ENCODE results near the gene PMVK.
"Not testable (repeated sequence)": the region's sequence is repeated elsewhere in the genome, so short reads cannot be mapped to it uniquely, and the experiment has no call there.

Gene PMVK
- 6.5 to 7.7 reads per million in 2 donors for total RNA-seq

DNA sequence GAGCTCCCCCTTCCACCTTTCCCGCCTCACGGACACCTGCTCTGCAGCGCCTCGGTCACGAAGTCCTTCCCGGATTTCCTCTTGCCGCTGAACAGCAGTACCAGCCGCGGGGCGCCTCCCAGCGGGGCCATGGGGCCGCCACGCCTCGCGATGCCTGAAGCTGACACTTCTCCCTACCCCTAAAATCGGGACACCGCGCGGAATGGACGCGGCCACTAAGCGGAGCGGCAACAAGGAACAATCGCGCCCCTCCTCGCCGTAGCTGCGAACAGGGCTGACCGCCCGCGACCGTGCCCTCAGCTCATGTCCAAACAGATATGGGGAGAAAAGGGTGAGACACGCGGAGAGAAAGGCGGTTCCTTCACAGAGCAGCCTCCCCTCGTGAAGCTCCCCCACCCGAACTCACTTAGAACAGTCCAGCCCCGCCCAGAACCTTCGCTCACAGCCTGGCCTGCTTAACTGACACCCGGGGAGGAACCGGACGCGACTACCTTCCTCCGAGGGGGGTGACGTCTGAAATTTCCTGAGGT is at the start of gene PMVK:
Gene PMVK, minus strand, starts transcription at position 165 of the 530 bp plus-strand sequence. Its CDS starts 34 bp downstream, at position 131.
- peak; percentile 68 for DNase-seq

DNA sequence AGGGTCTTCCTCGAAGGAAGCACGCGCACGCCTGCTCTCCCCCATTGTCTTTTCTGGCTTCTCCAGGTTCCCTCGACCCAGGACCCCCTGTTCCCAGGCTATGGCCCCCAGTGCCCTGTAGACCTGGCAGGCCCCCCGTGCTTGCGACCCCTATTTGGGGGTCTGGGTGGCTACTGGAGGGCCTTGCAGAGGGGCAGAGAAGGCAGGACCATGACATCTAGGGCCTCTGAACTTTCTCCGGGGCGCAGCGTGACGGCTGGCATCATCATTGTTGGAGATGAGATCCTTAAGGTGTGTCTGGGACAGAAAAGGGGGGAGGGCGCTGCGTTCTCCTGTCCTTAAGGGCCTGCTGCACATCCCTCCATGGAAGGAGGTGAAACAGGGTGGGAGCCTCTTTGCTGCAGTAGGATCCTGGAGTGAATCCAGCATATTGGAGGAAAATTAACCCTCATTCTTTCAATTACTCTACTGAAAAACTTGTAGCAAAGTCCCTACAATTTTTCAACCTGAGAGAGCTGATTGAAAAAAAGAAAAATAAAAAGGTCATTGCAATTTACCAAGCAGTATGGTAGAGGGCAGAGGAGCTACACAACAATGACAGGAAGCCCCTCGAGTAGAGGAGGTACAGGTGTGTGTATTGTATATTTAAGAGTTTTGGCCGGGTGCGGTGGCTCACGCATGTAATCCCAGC is 47.4 kb upstream of the PMVK start:
- no peak for DNase-seq

DNA sequence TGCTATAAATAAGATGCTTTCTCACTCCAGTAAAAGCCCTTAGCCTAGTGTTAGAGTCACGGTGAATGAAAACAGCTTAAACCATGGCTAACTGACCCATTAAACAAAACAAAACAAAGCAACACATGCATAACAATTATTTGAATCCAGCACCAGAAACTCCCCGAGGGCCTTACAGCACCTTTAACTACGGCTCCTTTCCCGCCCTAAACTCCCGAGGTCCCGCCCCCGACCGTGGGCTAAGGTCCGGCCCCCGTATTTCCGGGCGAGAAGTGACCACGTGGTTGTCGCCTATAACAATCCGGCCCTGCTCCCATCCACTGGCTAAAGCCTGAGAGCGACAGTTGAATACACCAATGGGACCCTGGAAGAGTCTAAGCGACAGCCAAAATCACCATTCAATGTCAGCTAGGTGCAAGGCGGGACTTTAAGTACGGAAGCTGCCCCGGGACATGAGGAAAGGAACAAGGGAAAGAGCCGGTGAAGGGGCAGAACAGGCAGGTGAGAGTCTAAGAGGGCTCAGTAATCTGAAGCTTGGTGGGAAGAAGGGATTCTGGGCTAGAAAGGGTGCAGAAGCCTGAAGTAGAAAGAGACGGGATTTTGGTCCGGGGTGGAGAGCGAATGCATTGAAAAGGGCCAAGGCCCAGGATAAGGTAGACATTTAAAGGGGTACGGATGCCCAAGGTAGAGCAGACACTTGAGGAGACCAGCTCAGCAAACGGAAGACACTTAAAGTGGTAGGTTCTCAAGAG is 46.6 kb upstream of the PMVK start, which contains the start of gene FLAD1:
Gene FLAD1, plus strand, starts transcription at position 448 of the 752 bp plus-strand sequence. CDS start 351 bp downstream, outside the sequence.
- peak; percentile 73 for DNase-seq

DNA sequence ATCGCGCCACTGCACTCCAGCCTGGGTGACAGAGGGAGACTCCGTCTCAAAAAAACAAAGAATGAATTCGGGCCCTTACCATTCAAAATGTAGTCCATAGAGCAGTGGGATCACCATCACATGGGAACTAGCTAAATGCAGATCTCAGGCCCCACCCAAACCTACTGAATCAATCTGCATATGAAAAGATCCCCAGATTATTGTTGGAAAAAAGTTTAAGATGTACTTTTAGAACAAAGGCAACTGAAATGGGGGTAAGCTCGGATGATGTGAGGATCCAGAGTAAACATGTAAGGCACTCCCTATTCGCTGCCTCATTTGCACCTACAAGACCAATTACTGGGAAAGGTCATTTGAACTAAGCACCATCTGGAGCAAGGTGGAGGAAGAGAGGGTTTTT is 45.8 kb upstream of the PMVK start:
- DNase-seq = no peak

DNA sequence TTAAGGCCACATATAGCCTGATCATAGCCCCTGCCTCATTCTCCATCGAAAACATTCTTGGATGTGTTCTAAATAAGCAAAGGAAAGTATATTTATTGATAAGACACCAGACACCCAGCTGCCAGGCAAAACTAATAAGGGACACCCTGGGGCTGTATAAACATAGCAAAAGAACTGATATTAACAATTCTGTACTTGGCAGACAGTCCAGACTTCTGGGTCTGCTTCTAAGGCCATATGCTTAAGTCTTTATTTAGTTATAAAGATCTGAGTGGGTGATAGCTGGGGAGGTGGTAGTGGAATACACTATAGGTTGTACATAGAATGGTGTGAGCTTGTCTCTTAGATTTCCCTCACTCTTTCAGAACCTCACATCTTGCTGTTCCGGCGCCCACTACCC is 41.8 kb upstream of the PMVK start:
- no peak for DNase-seq

DNA sequence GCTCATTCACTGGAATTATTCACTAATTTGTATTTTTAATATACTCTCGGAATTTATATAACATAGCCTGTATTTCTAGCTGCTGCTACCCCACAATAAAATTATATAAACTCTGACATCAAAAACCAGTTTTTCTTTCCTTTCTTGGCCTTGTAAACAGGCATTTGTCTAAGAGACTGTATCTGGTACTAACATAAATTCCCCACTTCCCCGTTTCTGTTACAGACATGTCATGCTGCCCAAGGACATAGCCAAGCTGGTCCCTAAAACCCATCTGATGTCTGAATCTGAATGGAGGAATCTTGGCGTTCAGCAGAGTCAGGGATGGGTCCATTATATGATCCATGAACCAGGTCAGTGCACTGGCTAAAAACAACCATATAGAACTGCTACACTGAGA is 41.2 kb upstream of the PMVK start:
- DNase-seq = not testable (repeated sequence)

DNA sequence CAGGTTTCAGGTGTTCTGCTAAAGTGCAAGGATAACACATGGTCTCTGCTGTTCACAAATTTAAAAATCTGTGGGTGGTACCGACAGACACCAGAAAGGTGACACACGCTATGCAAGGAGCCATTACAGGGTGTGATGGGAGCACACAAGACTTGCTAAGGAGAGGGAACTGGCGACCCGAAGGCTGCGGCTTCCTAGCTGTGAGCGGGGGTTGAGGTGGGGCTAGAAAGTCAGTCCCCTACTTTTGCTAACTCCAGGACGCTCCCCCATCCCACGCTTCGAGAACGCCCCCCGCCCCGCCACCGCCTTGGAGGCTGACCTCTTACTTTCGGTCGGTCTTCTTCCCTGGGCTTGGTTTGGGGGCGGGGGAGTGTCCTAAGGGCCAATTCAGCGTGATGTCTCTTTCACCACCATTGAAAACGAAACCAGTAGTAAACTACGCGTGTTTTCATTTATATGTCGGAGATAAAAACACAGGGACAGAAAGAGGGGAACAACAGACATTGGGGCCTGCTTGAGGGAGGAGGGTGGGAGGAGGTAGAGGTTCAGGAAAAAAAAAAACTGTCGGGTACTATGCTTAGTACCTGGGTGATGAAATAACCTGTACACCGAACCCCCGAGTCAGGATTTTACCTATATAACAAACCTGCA is 39.0 kb upstream of the PMVK start:
- DNase-seq = no peak

DNA sequence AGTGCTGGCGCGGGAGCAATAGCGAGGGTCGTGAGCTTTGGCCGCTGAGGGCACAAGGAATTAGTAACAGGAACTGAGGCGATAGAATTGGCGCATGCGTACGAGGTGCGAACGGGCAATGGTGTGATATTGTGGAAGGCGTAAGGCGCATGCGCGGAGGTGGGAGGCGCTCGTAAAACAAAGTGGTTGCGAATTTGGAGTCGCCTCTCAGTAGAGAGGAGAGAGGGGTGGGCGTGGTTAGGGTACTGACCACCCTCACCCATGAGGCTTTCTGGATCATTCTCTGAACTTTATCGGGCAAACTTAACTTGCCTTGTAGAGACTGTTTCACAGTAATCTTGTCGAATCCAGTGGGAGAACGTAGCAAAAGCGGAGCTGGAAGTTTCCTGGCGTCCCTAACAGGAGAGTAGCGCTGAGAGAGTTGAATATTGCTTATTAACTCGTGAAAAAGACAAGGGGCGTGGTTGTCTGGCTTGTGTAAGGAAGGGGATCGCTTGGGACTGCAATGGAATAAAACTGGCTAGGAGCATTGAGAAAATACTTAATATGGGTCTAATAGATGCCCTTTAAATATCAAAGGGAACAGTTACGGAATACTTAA is 38.4 kb upstream of the PMVK start:
- DNase-seq = peak; percentile 66

DNA sequence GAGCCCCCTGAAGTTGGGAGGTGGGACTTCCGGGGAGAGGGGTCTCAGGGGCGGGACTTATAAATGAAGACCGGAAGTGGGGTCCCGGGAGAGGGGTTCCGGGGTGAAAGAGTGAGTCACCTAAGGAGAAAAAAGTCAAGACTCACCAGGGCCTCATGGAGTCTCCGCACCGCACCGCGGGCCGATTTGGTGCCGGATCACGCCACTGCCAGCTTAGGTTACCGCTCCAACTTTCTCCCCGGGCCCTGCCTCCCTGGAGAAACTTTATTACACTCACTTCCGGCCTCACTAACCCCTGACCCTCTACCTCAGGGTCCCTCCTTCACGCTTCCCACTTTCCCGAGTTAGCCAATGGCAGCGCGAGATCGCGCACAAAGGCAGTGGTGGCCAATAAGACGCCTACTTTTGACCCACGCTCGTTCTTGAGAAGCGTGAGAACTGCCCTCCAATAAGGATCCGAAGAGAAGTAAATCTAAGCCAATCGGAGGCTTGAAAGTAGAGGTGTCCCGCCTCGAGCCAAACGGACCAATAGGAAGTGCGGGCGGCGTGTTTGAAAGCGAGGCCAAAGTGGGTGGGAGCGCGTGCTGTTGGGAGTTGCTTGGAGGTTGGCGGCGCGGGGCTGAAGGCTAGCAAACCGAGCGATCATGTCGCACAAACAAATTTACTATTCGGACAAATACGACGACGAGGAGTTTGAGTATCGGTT is 37.7 kb upstream of the PMVK start, which contains the start of gene CKS1B:
Gene CKS1B, plus strand, starts transcription at position 580 of the 706 bp plus-strand sequence. Its CDS starts 65 bp downstream, at position 645.
- DNase-seq = peak; percentile 81

DNA sequence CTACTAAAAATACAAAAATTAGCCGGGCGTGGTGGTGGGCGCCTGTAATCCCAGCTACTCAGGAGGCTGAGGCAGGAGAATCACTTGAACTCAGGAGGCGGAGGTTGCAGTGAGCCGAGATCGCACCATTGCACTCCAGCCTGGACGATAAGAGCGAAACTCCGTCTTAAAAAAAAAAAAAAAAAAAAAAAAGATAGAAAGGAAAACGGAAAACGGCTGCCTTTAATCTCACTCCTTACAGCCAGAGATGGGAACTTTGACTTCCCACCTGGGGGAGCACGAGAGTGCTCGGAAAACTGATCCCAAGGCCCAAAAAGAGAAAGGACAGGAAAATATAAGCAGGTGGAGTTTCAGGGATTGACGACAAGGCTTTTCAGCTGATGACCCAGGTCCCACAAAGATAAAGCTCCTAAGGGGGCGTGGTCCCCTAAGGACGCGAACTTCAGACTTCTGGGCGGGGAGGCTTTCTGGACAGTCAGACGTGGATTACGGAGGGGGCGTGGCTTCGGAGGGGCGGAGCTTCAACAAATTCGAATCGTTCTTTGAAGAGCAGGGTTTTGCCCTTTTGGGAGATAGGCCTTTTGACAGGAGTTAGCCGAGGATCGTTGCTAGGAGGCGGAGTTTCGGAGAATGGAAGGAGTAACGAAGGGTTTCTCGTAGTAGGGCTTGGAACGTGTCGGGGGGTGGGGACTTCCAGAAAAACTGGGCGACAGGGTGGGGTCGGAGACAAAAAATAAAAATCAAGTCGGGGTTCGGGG is 37.0 kb upstream of the PMVK start:
- peak; percentile 40 for DNase-seq

DNA sequence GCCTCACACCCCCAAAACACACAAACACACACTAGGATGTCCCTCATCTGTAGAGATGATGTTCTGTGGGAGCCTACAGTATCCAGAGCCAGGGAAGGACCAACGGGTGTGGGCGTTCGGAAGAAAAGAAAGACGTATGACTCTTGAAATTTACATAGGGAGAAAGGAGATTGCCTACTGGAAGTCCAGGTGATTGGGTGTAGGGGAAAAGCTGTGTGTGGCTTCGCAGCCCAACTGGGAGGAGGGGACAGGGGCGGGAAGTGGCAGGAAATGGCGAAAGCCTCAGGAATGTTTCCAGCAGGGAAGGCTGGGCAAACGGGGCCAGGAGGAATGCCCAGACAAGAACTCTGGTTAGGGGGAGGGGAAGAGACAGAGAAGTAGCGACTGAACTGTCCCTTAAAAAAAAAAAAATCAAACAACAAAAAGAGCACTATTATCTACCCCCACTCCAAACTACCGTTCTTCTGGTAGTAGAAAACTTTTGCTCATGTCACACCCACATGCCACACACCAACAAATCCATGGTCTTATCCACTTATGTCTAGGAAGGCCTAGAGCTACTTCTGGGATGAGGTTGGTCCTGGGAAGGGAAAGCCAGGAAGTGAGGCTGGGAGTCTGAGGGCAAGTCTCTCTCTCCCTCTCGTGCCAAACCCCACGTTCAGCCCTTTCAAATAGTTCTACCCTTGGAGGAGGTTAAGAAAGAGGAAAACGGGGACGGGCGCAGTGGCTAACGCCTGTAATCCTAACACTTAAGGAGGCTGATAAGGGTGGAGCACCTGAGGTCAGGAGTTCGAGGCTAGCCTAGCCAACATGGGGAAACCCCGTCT is 36.2 kb upstream of the PMVK start:
- no peak for DNase-seq

DNA sequence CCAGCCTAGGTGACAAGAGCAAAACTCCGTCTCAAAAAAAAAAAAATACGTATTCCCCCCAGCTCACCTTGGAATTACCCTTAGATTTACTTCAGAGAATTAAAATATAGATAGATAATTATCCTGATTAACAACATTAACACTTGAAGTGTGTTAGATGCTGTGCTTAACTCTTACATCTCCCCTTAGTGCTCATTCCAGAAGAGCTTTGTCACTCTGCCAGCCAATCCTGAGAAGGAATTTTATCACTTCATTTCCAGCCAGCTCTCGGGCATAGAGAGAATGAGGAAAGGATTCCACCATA is 35.6 kb upstream of the PMVK start:
- DNase-seq = no peak

DNA sequence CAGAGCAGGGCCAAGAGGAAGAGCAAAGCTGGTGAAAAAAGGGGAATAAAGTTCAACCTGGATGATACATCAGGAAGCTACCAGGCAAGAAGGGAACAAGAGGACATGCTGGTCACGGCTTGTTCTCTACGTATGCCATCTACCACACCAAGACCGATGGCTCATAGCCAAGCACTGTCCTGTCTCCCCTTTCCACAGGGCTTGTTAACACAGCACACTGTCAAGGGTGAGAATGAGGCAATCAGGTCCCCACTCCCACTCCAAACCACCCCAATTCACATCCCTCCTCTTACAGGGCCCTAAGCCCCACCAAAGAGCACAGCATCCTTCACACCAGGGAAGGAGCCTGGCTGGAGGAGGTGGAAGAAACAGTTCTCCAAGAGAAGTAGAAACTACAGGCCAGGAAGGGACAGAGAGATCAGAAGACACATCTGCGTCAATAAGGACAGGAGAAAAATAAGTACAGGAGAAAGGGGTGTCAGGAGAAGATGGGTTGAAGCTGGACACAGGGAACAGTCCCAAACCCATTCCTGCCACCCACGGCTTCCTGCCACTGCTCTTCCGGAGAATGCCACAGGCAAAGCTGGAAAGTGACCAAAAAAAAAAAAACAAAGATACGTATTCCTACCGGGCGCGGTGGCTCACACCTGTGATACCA is 35.0 kb upstream of the PMVK start:
- DNase-seq = no peak

DNA sequence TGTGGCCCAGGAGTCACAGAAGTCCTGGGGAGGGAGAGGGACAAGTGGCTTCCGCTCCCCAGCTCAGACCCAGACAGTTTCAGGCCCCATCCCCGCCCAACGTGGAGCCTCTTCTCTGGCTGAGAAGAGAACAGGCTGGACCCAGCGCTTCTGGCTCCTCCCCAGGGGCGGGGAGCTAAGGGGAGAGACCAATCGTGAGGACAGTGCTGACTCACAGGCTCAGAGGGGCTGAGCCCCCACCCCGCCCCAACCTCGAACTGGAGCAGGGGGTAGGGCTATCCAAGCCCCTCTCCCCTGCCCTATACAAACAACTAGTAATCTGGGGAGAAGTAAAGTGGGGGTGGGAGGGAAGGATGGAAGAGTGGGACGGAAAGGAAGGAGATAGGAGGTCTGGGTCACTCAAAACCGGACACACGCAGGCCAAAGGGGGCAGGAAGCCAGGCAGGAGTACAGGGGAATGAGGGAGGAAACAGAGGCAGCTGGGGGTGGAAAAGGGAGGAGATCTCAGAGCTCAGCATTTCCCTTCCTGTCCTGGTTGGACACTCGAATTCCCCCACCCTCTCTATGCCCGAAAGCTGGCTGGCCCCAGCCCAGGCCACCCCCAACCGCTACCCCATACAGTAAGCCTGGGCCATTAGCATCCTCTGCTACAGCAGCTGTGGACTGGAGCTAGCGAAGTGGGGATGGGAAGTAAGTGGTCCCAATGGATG is 34.3 kb upstream of the PMVK start, which contains the start of gene SHC1:
Gene SHC1, minus strand, starts transcription at position 117 of the 710 bp plus-strand sequence. CDS start 221 bp downstream, outside the sequence.
- DNase-seq = no peak

DNA sequence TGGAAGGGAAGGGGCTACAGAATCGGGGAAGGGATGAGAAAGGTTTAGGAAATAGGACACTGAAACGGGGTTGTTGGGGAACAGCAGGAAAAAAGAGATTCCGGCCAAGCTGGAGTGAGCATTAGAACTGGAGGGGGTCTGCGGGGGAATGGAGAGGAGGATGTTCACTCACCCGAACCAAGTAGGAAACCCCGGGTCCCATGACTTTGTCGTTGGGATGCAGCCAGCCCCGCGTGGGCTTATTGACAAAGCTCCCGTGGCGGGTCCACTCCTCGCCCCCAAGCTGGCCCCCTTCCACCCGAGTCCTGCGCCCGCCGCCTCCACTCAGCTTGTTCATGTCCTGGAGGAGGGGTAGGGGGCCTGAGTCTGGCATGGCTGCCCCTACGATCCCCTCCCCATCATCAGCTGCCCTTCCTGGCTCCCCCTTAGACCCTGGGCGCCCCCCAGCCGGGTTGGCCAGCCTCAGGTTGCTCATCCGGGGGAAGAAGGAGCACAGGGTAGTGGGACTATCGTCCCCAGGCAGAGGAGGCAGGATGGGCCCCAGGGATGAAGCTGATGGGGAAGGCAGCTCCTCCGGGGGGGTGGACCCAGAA is 33.4 kb upstream of the PMVK start:
- DNase-seq = no peak

DNA sequence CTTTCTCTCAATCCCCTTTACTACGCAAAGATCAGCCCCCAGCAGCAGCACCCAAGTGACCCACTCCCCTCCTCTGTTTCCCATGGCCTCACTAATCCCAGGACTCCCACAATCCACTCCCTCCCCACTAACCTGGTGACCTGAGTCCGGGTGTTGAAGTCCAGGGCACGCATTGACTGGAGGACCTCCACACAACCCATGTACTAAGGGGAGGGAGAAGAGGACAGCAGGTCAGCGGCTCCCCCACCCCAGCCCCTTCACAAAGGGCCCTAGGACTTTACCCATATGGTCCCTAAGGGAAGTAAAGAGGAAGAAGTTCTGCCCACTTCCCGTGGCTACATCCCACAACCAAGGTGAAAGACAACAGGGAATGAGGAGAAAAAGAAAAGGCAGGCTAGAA is 32.7 kb upstream of the PMVK start:
- DNase-seq = no peak

DNA sequence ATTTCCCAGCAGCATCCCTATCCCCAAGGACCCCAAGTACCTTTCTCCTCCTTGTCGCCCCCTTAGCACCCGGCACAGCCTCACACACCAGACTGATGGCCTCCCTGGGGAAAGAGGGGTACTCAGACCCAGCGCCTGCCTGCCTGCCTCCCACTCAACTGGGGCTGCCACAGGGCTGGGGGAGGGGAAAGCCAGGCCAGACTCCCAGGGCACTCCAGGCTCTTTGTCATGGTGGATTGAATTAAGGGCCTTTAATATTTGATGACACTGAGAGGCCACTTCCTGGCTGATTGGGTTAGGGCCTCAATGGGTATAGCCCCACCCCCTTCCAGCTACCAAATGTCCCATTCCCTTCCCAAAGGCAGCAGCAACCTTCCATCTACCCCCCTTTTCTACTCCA is 32.2 kb upstream of the PMVK start:
- no peak for DNase-seq

DNA sequence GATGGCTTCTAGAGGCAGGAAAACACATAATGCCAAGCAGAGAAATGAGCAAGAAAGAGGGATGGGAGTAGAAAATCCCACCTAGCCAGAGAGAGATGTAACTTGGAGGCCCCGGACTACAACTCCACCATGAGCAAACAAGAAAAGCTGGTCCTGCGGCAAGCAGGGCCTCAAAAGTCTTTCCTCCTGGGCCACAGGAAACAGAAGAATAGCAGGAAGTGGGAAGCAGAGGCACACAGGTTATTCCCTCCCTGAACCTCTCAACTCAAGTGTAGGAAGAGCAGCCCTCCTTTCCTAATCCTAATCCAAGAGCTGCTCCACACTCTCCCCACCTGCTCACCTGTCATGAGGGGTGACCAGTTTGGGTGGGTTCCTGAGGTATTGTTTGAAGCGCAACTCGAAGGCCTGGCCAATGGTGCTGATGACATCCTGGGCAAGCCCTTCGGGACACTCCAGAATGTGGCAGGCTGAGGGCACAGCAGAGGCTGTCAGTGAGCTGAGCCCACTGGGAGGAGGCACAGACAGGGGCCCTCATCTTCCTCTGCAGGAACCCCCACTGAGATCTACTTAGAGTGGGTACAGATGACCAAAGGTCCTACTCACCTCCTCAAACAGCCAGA is 30.9 kb upstream of the PMVK start:
- no peak for DNase-seq

Data from activated gamma-delta T cell (primary cell).